H1 (cell line): ENCODE results near the gene DPP10. TPM values are rescaled to one million over a fixed set of nuclear protein-coding genes. Genes with fewer than 3 reads are reported as not detected.

Experiments
- CTCF ChIA-PET: fragments of 300-600 bp; sonication (Branson Sonifier 250); formaldehyde crosslinking; loops from one replicate; lab custom pipeline; 2021; ENCODE audit not compliant: partially characterized antibody; lab: Charles Lee
- POLR2A ChIA-PET: fragments of 300-600 bp; sonication (Branson Sonifier 250); formaldehyde crosslinking; loops from one replicate; lab custom pipeline; 2021; ENCODE audit warnings: inconsistent platforms; ENCODE audit not compliant: partially characterized antibody; lab: Charles Lee
- DNase-seq, 2 experiments: peaks; one replicate each; pipeline versions ENCODE4 v3.0.0 to v3.0.0-alpha.2; 2010 to 2022; ENCODE audit warnings: low spot score in 2 of 2, low read depth in 1 of 2, mixed read lengths in 1 of 2
- FAIRE-seq: peaks from 2 replicates; lab custom pipeline; 2011; peaks lifted over from hg19 to GRCh38; lab: Jason Lieb, UNC
- H2AFZ ChIP-seq: 2 replicates; pipeline ENCODE4 v1.8.1; 2012; ENCODE audit warnings: low read length, inconsistent platforms
- H2AK5ac ChIP-seq: 2 replicates; pipeline ENCODE4 v1.6.1; 2013; ENCODE audit warnings: low read depth, low read length
- H2BK120ac ChIP-seq: replicated peaks from 2 replicates; pipeline ENCODE3; 2013; ENCODE audit warnings: low read depth, low read length, inconsistent platforms
- H2BK12ac ChIP-seq: 2 replicates; pipeline ENCODE4 v1.6.1; 2013; ENCODE audit warnings: low read depth, low read length
- H2BK15ac ChIP-seq: 2 replicates; pipeline ENCODE4 v1.6.1; 2013; ENCODE audit warnings: low read length
- H2BK20ac ChIP-seq: 2 replicates; pipeline ENCODE4 v1.6.1; 2013; ENCODE audit warnings: low read length
- H2BK5ac ChIP-seq: 2 replicates; pipeline ENCODE4 v1.6.1; 2013; ENCODE audit warnings: low read depth, low read length
- H3K14ac ChIP-seq: 2 replicates; pipeline ENCODE4 v1.6.1; 2013; ENCODE audit warnings: inconsistent platforms; ENCODE audit not compliant: insufficient read length
- H3K18ac ChIP-seq: 2 replicates; pipeline ENCODE4 v1.6.1; 2013; ENCODE audit warnings: low read length; ENCODE audit errors: extremely low read depth
- H3K23ac ChIP-seq: 2 replicates; pipeline ENCODE4 v1.6.1; 2013; ENCODE audit warnings: inconsistent platforms; ENCODE audit not compliant: insufficient read length
- H3K23me2 ChIP-seq: 2 replicates; pipeline ENCODE4 v1.6.1; 2013; ENCODE audit warnings: low read depth, low read length
- H3K27ac ChIP-seq: 2 replicates; pipeline ENCODE4 v1.6.1; 2011; ENCODE audit warnings: low read depth, low read length, inconsistent platforms
- H3K27me3 ChIP-seq, 4 experiments: replicated peaks in 1 of 4; 1 replicate in 1 of 4; 2 replicates in 3 of 4; pipeline versions ENCODE4 v1.6.1 to v1.8.1; 2011 to 2013; ENCODE audit warnings: low read length in 3 of 4, mild to moderate bottlenecking in 3 of 4, inconsistent platforms in 2 of 4, mixed read lengths in 2 of 4, moderate library complexity in 1 of 4; ENCODE audit not compliant: control insufficient read depth in 3 of 4, insufficient read depth in 3 of 4; ENCODE audit errors: extremely low read depth in 1 of 4
- H3K36me3 ChIP-seq, 4 experiments: 2 replicates each; pipeline versions ENCODE4 v1.6.1 to v1.8.1; 2011 to 2013; ENCODE audit warnings: mild to moderate bottlenecking in 4 of 4, low read length in 3 of 4, moderate library complexity in 2 of 4, control low read depth in 1 of 4, inconsistent platforms in 1 of 4; ENCODE audit not compliant: insufficient read depth in 4 of 4, control insufficient read depth in 2 of 4
- H3K4ac ChIP-seq: replicated peaks from 2 replicates; pipeline ENCODE3; 2013; ENCODE audit warnings: low read length, low read depth, mixed read lengths, inconsistent platforms; ENCODE audit not compliant: insufficient read length
- H3K4me1 ChIP-seq, 4 experiments: replicated peaks in 1 of 4; 1 replicate in 1 of 4; 2 replicates in 3 of 4; pipeline versions ENCODE4 v1.6.1 to v1.8.1; 2011 to 2013; ENCODE audit warnings: low read length in 3 of 4, inconsistent platforms in 2 of 4, mixed read lengths in 1 of 4; ENCODE audit not compliant: insufficient read depth in 4 of 4, control insufficient read depth in 3 of 4
- H3K4me2 ChIP-seq, 2 experiments: 2 replicates each; pipeline versions ENCODE4 v1.6.1 to v1.8.1; 2011 to 2013; ENCODE audit warnings: low read depth in 2 of 2, low read length in 2 of 2, control low read depth in 1 of 2, inconsistent platforms in 1 of 2, mild to moderate bottlenecking in 1 of 2; ENCODE audit not compliant: insufficient read depth in 1 of 2
- H3K4me3 ChIP-seq, 4 experiments: fragments of 200-600, 300-600 bp in 1 of 4; sonication (generic), shearing (Covaris generic), sonication (Bioruptor Twin) in 1 of 4; 2 replicates each; pipeline versions ENCODE4 v1.5.1 to v1.8.1; 2011 to 2016; ENCODE audit warnings: low read length in 4 of 4, low read depth in 3 of 4, control low read depth in 2 of 4, inconsistent platforms in 2 of 4, mild to moderate bottlenecking in 2 of 4, mixed read lengths in 1 of 4, moderate library complexity in 1 of 4; ENCODE audit not compliant: insufficient read depth in 2 of 4; ENCODE audit errors: extremely low read depth in 1 of 4
- H3K56ac ChIP-seq: replicated peaks from 2 replicates; pipeline ENCODE3; 2013; ENCODE audit warnings: low read depth, mild to moderate bottlenecking, mixed read lengths, low read length, inconsistent platforms; ENCODE audit not compliant: insufficient read length
- H3K79me1 ChIP-seq: 2 replicates; pipeline ENCODE4 v1.6.1; 2013; ENCODE audit warnings: low read depth, low read length, control low read depth
- H3K79me2 ChIP-seq, 2 experiments: 2 replicates each; pipeline versions ENCODE4 v1.6.1 to v1.8.1; 2012 to 2013; ENCODE audit warnings: low read length in 2 of 2, mild to moderate bottlenecking in 2 of 2, inconsistent platforms in 1 of 2; ENCODE audit not compliant: insufficient read depth in 2 of 2, control insufficient read depth in 1 of 2
- H3K9ac ChIP-seq, 4 experiments: replicated peaks in 1 of 4; 1 replicate in 1 of 4; 2 replicates in 3 of 4; pipeline versions ENCODE4 v1.6.1 to v1.8.1; 2011 to 2013; ENCODE audit warnings: low read depth in 3 of 4, low read length in 3 of 4, control low read depth in 2 of 4, mild to moderate bottlenecking in 2 of 4, moderate library complexity in 2 of 4, inconsistent platforms in 1 of 4; ENCODE audit errors: extremely low read depth in 1 of 4
- H3K9me3 ChIP-seq, 2 experiments: 2 replicates each; pipeline versions ENCODE4 v1.6.1 to v1.8.1; 2012 to 2013; ENCODE audit warnings: mild to moderate bottlenecking in 2 of 2, moderate library complexity in 2 of 2, control low read depth in 1 of 2, inconsistent platforms in 1 of 2, low read depth in 1 of 2, low read length in 1 of 2, mixed read lengths in 1 of 2; ENCODE audit not compliant: insufficient read depth in 2 of 2
- H4K20me1 ChIP-seq, 2 experiments: replicated peaks in 1 of 2; 2 replicates each; pipeline versions ENCODE3 to v1.8.1; 2011 to 2013; ENCODE audit warnings: inconsistent platforms in 2 of 2, low read length in 2 of 2, mild to moderate bottlenecking in 1 of 2; ENCODE audit not compliant: insufficient read depth in 2 of 2, control insufficient read depth in 1 of 2
- H4K5ac ChIP-seq: 2 replicates; pipeline ENCODE4 v1.6.1; 2013; ENCODE audit warnings: low read length, low read depth, mixed read lengths, inconsistent platforms; ENCODE audit not compliant: insufficient read length
- H4K8ac ChIP-seq: 2 replicates; pipeline ENCODE4 v1.8.0; 2013; ENCODE audit warnings: mild to moderate bottlenecking, moderate library complexity, low read length, inconsistent platforms; ENCODE audit not compliant: insufficient read depth; ENCODE audit errors: extremely low read depth
- H4K91ac ChIP-seq: replicated peaks from 2 replicates; pipeline ENCODE3; 2013; ENCODE audit warnings: low read length, mixed read lengths, inconsistent platforms; ENCODE audit not compliant: insufficient read length
- ASH2L ChIP-seq: fragments of 200-600, 300-600 bp; sonication (generic); IDR thresholded peaks from one replicate; pipeline ENCODE4 v1.7.1; 2017; ENCODE audit warnings: low read length
- CEBPB ChIP-seq: IDR thresholded peaks from 2 replicates; pipeline ENCODE4 v1.6.1; 2012; ENCODE audit warnings: low read depth, low read length
- EGR1 ChIP-seq: IDR thresholded peaks from 2 replicates; pipeline ENCODE4 v1.6.1; 2011; ENCODE audit warnings: low read depth, low read length, borderline replicate concordance
- SP1 ChIP-seq: IDR thresholded peaks from 2 replicates; pipeline ENCODE4 v1.6.1; 2011; ENCODE audit warnings: low read depth, low read length
- SRF ChIP-seq: IDR thresholded peaks from 2 replicates; pipeline ENCODE4 v1.6.1; 2011; ENCODE audit warnings: mild to moderate bottlenecking, low read depth, low read length, moderate library complexity
- TAF1 ChIP-seq: IDR thresholded peaks from 2 replicates; pipeline ENCODE4 v1.6.1; 2011; ENCODE audit warnings: mild to moderate bottlenecking, low read depth, low read length
- WGBS, 2 experiments: shearing (Covaris generic) in 1 of 2; methylation state at CpG; one replicate each; pipeline versions ENCODE4 v1.1.6 to v1.1.7; 2013 to 2015; ENCODE audit warnings: low lambda C conversion rate in 2 of 2, mixed read lengths in 2 of 2, inconsistent platforms in 1 of 2, low coverage in 1 of 2, missing lambda C conversion rate in 1 of 2; ENCODE audit not compliant: insufficient replicate concordance in 2 of 2, insufficient coverage in 1 of 2, insufficient read length in 1 of 2; ENCODE audit errors: extremely low coverage in 1 of 2, missing lambda C conversion rate in 1 of 2; 5-methylcytosine and 5-hydroxymethylcytosine counted together
- polyA plus RNA-seq, 7 experiments: library from polyadenylated mRNA; depleted of rRNA in 3 of 7; stranded (reverse) in 5 of 7; unstranded in 2 of 7; fragments of >200 nt in 5 of 7; fragments of 200-250 nt in 2 of 7; gene quantifications; 1 replicate in 5 of 7; 2 replicates in 1 of 7; 4 replicates in 1 of 7; pipeline versions ENCODE4 v1.2.1 to v1.2.3, GENCODE V29; 2011 to 2013; ENCODE audit warnings: missing spikeins in 2 of 7, mixed read lengths in 2 of 7
- total RNA-seq: library from RNA; stranded (reverse); fragmentation: NEBNext Ultra II Directional; extraction: Animal tissue kit (Norgen Biotek cat#: 25700); gene quantifications from 2 replicates; pipeline ENCODE4 v1.2.1, GENCODE V29; 2021
- TF ChIP-seq, protein P1 (sequence below): IDR thresholded peaks from 2 replicates; pipeline ENCODE4 v1.6.1; 2011; ENCODE audit warnings: low read length, improper control_type of control experiment
- TF ChIP-seq, protein P2 (sequence below), 3 experiments: IDR thresholded peaks; 1 replicate in 2 of 3; 2 replicates in 1 of 3; pipeline versions ENCODE4 v1.5.1 to v1.6.1; 2011; ENCODE audit warnings: low read length in 3 of 3, mild to moderate bottlenecking in 3 of 3, inconsistent platforms in 2 of 3, low read depth in 1 of 3, moderate library complexity in 1 of 3; ENCODE audit not compliant: insufficient read depth in 1 of 3; ENCODE audit errors: control extremely low read depth in 1 of 3
- TF ChIP-seq, protein P3 (sequence below): IDR thresholded peaks from 2 replicates; pipeline ENCODE4 v1.6.1; 2012; ENCODE audit warnings: low read length, inconsistent platforms

The DPP10 gene
- total and polyA plus RNA-seq, 2 of the 8 experiments (the other 6 are each of a cell fraction or from before 2014, with no cell fraction given), result 3.3 to 7.2 TPM

DNA sequence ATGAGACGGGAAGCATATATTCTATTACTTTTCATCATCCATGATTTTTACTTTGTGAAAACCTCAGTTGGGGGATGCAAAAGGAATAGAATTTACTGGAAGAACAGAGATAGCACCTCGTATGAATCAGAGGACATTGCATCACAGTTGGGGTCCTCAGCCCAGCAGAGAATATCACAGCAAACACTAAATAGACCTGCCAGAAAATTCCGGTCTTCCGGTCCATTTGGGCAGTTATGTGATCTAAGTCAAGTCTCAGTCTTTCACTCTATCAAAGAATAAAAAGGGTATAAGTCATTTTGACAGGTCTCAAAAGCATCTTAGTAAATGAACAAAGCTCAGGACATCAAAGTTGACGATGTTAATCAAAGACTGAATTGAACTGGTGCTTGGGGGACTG, 1100.6 kb downstream of the DPP10 start:
- H2BK5ac ChIP-seq, result no peak overlapping the region
- H3K36me3 ChIP-seq, result no peaks in the 10 kb centered on the region
- H3K27ac ChIP-seq, result no peak overlapping the region
- H3K23me2 ChIP-seq, result no peaks in the 10 kb centered on the region
- H3K4me1 ChIP-seq, result peaks cover 0 to 7% (median 3%) of the 10 kb centered on the region in 4 experiments; a peak in 4 of 7 replicates
- no peak overlapping the region for H2BK120ac ChIP-seq
- peaks cover 0 to 2% of the 10 kb centered on the region in 2 experiments for H4K20me1 ChIP-seq
- no peak overlapping the region for H3K9ac ChIP-seq
- no peak overlapping the region for H2AK5ac ChIP-seq
- H2BK12ac ChIP-seq, result no peak overlapping the region
- no peak for FAIRE-seq
- WGBS, 2 experiments, result 85% methylated on average over 5 of the region's 5 CpGs; no CpG with 5 or more reads in 1 of the 2 experiments
- H3K4me2 ChIP-seq, result no peak overlapping the region
- no peak overlapping the region for H4K8ac ChIP-seq
- no peak overlapping the region for H2BK15ac ChIP-seq
- no peak overlapping the region for H4K5ac ChIP-seq
- no peaks in the 10 kb centered on the region for H3K9me3 ChIP-seq
- H3K4me3 ChIP-seq, result no peak overlapping the region
- CTCF ChIA-PET, result interaction anchor here (0.7 kb wide), 1 partner anchor 21 kb away, joined by 3 read pairs; no protein-coding TSS in a partner anchor
- POLR2A ChIA-PET, result no interaction called here
- H3K18ac ChIP-seq, result no peak overlapping the region
- H3K27me3 ChIP-seq, result no peaks in the 10 kb centered on the region
- H3K14ac ChIP-seq, result no peak overlapping the region
- H3K79me2 ChIP-seq, result no peaks in the 10 kb centered on the region
- H3K23ac ChIP-seq, result no peak overlapping the region
- H4K91ac ChIP-seq, result no peak overlapping the region
- no peak overlapping the region for H3K56ac ChIP-seq
- no peaks in the 10 kb centered on the region for H3K79me1 ChIP-seq
- no peak overlapping the region for H3K4ac ChIP-seq
- no peak overlapping the region for H2AFZ ChIP-seq
- no peak overlapping the region for H2BK20ac ChIP-seq
- no peak for DNase-seq
- TF ChIP-seq EGR1, result no peak
- no peak for TF ChIP-seq SRF
- no peak for TF ChIP-seq ASH2L
- no peak for TF ChIP-seq SP1
- TF ChIP-seq, protein P1, sequence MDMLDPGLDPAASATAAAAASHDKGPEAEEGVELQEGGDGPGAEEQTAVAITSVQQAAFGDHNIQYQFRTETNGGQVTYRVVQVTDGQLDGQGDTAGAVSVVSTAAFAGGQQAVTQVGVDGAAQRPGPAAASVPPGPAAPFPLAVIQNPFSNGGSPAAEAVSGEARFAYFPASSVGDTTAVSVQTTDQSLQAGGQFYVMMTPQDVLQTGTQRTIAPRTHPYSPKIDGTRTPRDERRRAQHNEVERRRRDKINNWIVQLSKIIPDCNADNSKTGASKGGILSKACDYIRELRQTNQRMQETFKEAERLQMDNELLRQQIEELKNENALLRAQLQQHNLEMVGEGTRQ, result no peak
- TF ChIP-seq, protein P2, sequence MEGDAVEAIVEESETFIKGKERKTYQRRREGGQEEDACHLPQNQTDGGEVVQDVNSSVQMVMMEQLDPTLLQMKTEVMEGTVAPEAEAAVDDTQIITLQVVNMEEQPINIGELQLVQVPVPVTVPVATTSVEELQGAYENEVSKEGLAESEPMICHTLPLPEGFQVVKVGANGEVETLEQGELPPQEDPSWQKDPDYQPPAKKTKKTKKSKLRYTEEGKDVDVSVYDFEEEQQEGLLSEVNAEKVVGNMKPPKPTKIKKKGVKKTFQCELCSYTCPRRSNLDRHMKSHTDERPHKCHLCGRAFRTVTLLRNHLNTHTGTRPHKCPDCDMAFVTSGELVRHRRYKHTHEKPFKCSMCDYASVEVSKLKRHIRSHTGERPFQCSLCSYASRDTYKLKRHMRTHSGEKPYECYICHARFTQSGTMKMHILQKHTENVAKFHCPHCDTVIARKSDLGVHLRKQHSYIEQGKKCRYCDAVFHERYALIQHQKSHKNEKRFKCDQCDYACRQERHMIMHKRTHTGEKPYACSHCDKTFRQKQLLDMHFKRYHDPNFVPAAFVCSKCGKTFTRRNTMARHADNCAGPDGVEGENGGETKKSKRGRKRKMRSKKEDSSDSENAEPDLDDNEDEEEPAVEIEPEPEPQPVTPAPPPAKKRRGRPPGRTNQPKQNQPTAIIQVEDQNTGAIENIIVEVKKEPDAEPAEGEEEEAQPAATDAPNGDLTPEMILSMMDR (IDR thresholded peaks at IDR 0.05; ENCODE audit: control extremely low read depth in 1 of 3, insufficient read depth in 1 of 3, low read depth in 1 of 3, low read length in 3 of 3), result no peak
- TF ChIP-seq, protein P3, sequence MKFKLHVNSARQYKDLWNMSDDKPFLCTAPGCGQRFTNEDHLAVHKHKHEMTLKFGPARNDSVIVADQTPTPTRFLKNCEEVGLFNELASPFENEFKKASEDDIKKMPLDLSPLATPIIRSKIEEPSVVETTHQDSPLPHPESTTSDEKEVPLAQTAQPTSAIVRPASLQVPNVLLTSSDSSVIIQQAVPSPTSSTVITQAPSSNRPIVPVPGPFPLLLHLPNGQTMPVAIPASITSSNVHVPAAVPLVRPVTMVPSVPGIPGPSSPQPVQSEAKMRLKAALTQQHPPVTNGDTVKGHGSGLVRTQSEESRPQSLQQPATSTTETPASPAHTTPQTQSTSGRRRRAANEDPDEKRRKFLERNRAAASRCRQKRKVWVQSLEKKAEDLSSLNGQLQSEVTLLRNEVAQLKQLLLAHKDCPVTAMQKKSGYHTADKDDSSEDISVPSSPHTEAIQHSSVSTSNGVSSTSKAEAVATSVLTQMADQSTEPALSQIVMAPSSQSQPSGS, result no peak
- no peak for TF ChIP-seq CEBPB
- TF ChIP-seq TAF1, result no peak
